GM18861 (cell line): ENCODE data around the gene ACADVL.

Experiments used
- ATAC-seq: cut with Tn5 transposase; IDR thresholded peaks from one replicate; pipeline ENCODE4 v1.9.1; 2021; ENCODE audit not compliant: unreplicated experiment

ACADVL gene

DNA sequence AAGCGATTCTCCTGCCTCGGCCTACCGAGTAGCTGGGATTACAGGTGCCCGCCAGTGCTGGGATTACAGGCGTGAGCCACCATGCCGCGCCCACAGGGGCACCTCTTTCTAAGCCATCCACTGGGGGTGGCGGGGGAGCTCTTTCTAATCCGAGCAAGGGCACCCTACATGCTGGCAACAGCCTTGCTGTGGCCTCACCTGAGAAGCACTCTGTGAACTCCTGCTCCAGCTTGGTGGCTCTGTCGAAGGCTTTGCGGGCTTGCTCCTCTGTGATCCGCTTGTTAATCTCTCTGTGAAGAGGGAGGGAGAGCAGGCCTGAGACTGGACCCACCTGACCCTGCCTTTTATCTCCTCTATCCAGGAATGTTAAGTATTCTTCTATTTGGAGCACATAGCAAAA is 28.7 kb upstream of the ACADVL start:
- ATAC-seq: no peak

DNA sequence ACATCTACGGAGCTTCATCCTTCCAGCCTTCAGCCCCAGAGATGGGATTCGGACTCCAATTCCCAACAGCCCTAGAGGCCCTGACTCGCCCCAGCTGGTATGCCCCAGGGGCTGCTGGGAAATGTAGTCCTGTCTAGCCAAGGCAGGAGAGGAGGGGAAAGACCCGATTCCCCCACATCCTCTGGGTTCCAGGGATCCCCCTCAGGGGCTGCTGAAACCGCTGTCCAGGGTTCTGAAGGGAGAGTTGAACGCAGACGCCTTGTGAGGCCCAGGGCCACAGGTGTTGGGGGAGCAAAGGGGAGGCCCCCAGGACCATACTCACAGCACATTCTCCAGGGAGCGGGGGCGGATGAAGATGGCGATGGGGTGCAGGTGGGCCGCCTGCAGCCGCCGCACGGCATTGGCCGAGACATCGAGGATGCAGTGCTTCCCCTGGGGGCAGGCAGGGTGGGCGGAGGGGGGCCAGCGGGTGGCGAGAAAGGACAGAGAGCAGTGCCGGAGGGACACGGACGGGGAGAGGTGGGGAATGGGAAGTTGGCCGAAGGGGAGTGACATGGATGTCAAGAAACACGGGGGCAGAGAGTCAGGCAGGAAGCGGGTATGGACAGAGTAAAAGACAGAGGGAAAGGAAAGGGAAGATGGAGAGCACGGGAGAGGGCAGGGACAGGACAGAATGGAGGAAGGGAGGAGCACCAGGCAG is 28.0 kb upstream of the ACADVL start:
- no peak for ATAC-seq

DNA sequence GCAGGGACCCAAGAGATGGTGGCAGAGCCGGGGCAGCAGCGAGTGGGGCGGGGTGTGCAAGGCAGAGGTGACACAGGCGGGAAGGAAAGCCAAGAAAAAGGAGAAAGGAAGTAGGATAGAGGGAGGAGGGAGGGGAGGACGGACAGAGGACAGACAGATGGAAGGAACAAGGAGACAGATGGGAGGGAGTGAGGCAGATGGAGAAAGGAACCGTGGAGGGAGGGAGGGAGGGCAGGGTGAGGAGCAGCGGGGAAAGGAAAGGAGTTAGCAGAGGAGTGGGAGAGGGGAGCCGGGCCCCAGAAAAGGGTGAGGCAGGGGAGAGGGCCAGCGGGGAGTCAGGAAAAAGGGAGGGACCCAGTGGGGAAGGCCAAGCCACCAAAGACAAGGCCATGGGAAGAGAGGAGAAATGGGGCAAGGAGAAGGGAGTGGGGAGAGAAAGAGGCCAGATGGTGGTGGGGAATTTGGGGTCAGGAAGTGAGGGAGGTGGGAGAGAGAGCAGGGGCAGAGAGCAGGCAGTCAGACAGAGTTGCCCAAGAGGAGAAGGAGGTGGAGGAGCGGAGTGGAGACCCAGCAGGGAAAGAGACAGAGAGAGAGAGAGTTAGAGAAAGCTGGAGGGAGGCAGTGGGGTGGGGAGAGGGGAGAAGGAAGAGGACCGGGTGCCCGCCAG is 27.3 kb upstream of the ACADVL start:
- no peak for ATAC-seq

DNA sequence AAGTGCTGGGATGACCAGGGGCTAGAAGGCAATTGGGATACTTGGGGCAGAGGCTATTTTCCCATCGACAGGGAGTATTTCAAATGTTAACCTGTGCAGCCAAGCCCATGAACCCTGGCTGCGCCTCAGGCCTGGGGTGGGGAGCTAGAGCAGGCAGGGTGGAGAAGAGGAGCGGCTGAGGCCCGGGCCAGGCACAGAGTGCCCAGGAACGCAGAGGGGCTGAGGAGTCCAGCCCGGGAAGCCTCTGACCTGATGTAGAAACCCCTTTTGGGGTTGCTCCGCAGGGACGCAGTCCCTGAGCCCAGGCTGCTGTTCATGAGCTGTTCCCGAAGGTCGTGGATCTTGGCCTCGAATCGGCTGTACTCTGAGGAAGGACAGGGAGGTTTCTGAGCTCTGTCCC is 23.8 kb upstream of the ACADVL start:
- no peak for ATAC-seq

DNA sequence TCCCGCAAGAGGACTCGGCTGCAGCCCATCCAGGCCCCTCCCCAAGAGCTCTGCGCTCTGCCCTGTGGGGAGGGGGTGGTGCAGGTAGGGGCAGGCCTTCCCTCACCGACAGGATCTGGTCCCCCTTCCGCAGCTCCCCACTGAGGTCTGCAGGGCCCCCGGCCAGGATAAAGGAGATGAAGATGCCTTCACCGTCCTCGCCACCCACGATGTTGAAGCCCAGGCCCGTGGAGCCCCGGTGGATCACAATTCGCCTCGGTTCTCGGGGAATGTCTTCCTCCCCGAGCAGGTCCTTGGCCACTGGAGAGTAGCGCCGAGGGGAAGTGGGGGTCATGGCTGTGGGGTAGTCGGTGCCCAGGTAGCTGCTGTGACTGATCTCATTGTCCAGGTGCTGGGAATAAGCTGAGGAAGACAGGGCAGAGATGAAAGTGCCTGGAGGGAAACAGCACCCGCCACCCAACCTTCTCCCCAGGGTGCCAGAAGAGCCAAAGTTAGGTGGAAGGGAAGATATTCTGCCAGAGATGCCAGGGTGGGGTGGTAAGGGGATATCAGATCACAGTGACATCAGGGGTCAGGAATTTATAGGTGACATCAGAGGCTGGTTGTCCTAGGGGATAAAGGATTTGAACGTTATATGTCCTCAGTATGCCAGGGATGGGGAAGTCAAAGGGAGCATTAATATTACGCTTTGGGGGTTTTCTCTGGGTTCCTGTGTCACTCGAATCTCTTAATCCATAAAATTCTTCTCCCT is 22.9 kb upstream of the ACADVL start:
- ATAC-seq: no peak

DNA sequence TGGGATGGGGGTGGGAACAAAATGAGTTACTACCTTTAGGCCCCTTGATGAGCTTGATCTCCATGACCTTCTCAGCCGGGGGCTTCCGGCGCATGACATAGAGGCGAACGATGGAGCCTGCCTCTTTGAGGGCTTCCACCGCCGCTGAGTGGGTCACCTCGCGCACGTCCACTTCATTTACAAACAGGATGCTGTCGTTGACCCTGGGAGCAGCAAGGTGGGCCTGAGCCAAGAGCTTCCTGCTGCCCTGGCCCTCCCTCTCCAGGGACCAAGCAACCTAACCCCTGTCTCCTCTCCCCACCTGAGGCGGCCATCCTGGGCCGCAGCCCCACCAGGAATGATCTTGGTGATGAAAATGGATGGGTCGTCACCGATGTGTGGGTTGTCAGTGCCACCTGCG is 16.3 kb upstream of the ACADVL start:
- no peak for ATAC-seq

DNA sequence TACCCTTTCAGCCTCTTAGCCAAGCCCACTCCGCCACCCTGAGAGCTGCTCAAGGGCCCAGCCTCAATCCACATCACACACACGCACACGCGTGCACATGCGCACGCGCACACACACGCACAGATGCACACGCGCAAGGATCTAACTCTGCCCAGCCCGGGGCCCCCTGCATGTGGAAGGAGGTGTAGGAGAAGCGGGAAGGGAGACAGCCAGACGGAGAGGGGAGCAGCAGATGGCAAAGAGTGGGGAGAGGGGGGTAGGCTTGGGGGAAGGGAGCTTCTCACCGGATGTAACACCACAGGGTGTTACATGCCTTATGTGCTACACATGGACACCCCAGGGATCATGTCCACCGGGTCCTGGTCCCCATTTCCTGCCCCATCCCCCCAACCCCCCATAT is 15.4 kb upstream of the ACADVL start:
- no peak for ATAC-seq

DNA sequence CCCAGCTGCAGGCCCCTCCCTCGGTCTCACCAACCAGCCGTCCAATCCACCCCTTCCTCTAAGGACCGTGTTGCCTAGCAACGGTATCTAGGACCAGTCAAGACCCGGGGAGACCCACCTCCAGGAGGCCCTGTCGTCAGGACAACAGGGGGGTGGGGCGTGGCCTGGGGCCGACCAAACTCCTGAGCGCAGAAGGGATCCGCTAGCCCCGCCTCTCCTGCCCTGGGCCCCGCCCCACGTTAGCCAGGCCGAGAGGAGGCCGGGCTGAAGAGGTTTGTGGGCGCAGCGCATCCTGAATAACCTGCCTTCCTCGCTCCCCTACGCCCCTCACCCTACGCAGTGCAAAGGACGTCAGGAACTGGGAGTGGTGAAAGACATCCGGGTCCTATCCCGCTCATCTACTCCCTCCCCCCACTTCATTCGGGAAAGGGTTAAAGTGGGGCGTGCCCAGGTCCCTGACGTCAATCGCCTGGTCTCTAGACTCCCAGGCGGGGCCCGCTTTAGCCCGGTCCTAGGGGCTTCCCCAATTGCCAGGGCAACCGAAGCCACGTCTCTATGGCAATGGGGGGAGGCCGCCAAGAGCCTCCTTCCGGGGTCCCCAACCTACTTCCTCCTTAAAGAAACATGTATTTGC is 14.8 kb upstream of the ACADVL start:
- peak; percentile 77 for ATAC-seq

DNA sequence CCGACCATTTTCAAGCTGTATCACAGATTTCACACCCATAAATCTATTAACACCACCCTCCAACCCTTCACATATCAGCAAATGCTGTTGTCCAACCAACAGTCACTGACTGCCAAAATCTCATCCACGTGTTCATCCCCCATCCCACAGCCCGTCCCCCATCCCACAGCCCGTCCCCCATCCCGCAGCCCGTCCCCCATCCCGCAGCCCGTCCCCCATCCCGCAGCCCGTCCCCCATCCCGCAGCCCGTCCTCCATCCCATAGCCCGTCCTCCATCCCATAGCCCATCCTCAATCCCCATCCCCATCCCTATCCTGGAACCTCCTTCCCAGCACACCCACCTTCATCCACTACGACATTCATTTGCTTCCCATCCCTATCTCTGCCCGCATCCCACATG is 14.2 kb upstream of the ACADVL start:
- ATAC-seq: no peak

DNA sequence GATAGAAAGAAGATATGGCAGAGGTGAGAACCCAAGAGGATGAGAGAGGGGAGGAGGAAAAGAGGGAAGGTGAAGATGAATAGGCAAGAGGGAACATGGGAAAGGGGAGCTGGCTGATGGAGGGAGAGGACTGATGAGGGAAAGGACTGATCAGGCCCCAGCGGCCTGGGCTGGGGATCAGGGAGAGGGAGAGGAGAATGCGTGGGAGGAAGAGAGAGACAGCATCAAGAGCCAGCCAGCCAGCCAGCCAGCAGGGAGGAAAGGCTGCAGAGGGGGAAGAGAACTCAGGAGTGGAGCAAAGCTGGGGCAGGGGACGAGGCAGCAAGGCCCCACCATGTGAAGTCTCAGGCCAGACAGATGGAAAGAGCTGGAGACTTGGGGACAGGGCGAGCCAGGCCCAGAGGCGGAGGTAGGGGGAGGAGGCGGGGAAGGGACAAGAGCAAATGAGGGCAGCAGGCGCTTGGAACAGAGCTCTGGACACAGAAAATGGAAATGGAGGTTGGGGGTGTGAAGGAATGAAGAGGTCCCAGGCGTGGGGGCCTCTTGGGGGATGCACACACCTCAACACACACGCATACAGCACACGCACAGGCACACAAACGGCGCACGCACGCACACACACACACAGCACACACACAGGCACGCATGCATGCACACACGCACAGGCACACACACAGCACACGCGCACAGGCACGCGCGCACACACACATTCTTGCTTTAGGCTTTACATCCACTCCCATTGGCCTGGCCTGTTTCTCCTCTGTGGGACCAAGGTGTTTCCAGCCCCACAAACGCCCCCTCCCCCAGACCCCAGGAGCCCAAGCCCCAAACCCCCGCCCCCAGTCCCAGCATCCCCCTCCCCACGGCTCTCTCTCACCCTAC is 12.4 kb upstream of the ACADVL start:
- no peak for ATAC-seq

DNA sequence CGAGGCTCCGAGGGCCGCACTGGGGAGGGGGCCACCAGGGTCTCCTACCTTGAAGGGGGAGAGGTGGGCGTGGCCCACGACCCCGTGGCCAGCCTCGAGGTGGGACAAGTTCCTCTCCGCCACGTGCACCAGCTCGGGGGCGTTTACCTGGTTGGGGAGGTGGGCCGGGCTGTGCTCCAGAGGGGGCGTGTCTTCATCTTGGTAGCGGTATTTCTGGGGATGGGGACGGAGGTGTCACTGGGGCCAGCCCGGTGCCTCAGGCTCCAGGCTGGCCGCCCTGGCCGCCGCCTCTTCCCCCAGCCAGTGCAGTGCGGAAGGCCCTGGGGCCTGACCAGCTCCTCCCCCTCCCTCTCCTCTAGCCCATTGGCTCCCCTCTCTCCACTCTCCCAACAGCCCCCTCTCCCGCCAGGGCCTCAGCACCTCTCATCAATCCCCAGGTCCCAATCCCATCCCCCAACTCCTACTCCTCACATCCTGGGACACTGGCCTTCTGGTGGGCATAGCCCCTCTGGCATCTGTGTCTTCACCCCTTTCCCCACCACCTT is 11.6 kb upstream of the ACADVL start:
- no peak for ATAC-seq

DNA sequence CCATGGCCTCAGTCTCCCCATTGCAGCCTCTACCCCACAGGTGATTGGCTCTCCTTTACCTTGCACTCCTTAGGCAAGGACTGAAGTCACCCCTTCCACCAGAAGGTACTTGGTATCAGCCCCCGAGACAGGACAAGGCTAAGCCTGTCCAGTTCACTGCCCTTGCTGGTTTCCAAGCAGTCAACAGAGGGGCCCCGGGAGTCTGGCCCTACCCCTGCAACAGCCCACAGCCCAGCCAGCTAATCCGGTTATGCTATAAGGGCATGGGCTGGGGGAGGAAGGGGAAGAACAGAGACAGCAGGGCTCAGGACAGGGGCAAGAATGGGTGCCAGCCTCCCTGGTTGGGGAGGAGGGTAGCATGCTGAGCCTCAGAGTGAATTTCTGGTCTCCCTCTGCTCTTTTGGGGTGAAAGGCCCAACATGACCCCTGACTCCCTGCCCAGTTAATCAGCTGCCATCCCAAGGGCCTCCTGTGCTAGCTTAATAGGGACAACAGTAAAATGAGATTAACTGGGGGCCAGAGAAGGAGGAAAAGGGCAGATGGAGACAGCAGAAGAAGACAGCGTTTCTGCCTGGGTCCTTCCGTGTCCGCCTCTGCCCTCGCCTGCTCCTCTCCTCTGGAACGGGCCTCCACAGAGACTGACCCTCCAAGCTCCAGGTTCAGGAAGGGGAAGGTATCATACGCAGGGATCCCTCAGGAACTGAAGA is 10.8 kb upstream of the ACADVL start:
- no peak for ATAC-seq

DNA sequence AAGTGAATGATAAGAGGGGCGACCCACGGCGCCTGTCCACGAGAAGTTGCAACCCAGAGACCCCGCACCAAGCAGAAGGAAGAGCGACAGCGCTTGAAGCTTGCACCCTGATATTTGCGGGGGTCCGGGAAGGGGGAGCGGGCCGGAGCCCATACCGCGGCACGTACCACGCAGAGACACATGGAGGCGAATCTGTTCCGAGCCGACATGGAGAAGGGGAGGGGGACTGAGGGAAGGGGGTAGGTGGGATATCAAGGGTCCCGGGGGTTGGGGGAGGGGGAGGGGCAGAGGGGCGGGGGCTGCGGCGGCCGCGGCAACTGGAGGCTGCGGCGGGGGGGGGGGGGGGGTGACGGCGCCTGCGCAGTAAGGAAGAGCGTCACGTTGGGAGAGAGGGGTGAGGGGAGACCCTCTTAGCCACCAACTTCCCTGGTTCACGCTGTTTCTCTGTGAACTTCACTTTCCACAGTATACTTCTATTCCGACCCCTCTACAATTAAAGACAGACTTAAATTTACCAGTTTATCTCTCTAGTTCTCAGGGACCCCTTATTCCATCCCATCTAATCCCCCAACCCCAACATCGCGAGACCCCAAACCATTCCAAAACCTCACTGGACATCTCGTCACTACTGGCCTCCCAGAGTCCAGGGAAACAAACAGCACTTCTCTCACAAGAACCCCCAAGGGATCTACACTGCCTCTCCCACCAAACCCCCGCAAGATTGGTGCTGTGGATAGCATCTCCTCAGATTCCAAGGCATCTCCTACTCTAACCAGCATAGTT is 8.1 kb upstream of the ACADVL start:
- no peak for ATAC-seq

DNA sequence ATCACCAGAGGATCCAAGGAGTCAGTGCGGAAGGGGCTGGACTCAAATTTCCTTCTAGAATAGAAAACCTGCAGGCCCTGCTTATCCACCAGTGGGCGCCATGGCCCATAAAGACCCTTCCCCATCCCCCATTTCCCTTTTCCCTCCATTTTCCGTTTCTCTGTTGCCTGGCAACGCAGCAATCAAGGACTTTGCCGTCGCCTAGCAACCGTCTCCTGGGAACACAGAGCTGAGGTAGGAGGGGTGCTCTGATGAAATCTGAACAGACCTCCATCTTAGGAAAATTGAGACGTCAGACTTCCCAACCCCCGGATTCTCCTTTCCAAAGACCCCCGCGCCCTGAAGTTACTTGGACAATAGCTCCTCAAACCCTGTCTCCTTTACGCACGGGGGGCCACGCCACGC is 5.8 kb upstream of the ACADVL start:
- ATAC-seq: no peak

DNA sequence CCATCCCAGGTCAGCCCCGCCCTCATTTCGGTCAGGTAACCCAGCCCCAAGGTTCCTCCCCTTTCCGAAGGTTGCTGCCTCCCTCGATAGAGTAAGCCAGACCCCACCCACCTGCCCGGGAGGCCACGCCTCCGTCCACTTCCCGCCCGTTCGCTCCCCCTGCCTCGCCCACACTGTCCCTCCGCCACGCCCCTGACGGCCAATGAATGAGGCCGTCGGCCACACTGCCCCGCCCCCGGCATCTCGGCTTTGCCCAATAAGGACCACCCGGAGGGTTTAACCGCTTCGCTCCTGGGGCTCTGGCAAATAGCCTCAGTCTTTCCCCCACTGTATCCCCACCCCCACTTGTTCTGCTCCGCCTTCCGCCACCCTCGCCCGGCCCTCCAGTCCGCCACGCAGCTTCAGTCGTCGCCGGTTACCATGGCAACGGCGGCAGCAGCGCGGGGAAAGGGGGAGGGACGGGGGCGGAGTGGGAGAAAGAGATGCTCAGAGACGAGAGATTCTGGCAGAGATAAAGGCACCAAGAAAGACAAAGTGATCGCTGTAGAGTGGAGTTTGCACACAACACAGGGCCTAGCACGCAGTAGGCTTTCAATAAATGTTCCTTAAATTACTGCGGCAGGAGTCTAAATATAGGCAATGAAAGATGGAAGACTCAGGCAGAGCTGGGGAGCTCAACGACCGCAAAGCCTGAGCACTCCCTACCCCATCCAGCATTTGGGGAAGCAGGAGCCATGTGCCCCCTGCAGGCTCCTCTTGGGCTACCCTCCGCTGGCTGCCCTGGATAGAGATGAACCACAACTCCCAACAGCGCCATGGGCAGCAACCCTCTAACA is 5.2 kb upstream of the ACADVL start:
- peak; percentile 70 for ATAC-seq

DNA sequence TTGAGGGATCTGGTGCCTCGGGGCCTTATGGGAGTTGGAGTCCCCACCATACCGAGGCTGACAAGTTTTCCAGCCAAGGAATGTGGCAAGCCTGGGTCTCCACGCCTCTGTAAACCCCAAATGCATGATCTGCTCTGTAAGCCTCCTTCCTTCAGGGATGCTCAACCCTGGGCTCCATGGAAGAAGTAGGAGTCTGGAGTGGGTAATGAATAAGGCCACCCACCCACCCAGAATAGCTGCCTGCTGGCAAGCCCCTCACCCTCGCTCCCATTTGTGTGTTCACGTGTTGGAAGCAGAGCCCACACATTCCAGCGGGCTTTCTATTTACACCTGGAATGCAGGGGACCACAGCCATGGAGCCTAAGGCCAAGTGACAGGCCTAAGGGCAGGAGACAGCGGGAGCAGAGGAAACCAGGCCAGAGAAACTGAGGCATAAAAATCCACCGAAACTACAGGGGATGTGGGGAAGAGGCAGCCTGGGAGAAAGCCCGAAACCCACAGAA is 4.6 kb upstream of the ACADVL start:
- ATAC-seq: no peak

DNA sequence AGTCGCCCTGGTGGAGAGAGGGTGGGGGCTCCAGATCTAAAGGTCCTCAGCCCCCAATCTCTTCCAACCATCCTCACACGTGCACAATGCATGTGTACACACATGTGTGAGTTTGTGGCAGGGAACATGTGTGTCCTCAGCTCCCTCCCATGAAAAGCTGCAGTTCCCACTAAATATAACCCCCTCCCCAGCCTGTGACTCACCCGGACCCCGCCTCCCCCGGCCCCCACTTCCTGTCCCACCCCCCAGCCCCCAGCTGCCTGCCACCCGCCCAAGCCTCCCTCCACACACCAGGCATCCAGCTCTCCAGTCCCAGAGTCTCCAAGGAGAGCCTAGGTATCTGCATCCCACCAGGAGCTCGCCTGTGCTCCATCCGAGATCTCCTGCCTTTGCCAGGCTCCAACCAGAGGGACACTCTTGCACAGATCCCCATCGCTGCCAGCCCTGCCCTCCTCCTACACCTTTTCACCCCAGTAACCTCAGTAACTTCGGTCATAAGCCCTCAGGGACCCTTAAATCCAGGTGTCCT is 4.0 kb upstream of the ACADVL start:
- ATAC-seq: no peak
